Activated CD8-positive, alpha-beta T cell treated with anti-CD3 and anti-CD28 coated beads for 36 hours (primary cell): ENCODE results near the gene COL8A2. TPM values are rescaled to one million over a fixed set of nuclear protein-coding genes. Genes with fewer than 3 reads are reported as not detected.

Experiments
- ATAC-seq: fragments of 200-7000 bp; cut with Tn5 transposase; one replicate; pipeline ENCODE4 v1.10.0; 2021; ENCODE audit warnings: mild to moderate bottlenecking, moderate library complexity
- CTCF ChIA-PET: fragments of 350-600 bp; sonication (Branson Sonifier 250); formaldehyde crosslinking; loops from one replicate; lab custom pipeline; 2021; ENCODE audit warnings: antibody characterized with exemption; lab: Charles Lee
- POLR2A ChIA-PET: fragments of 350-600 bp; sonication (Branson Sonifier 250); formaldehyde crosslinking; loops from one replicate; lab custom pipeline; 2021; ENCODE audit warnings: antibody characterized with exemption; lab: Charles Lee
- DNase-seq: peaks from one replicate; pipeline ENCODE4 v3.0.0-alpha.2; 2020
- H3K27ac Mint-ChIP-seq: one replicate; pipeline ENCODE4 v1.8.0; 2021; ENCODE audit warnings: mild to moderate bottlenecking, mixed read lengths
- H3K27me3 Mint-ChIP-seq: one replicate; pipeline ENCODE4 v1.8.0; 2021; ENCODE audit warnings: mixed read lengths
- H3K36me3 Mint-ChIP-seq: one replicate; pipeline ENCODE4 v1.8.0; 2021; ENCODE audit warnings: low read depth, mixed read lengths
- H3K4me1 Mint-ChIP-seq: one replicate; pipeline ENCODE4 v1.8.0; 2021; ENCODE audit warnings: low read depth, mixed read lengths
- H3K4me3 Mint-ChIP-seq: one replicate; pipeline ENCODE4 v1.8.0; 2021; ENCODE audit warnings: mild to moderate bottlenecking, moderate library complexity, mixed read lengths
- H3K9me3 Mint-ChIP-seq: one replicate; pipeline ENCODE4 v1.8.0; 2021; ENCODE audit warnings: mixed read lengths
- intact Hi-C: fragments of 100-400 bp; cut with micrococcal nuclease; formaldehyde crosslinking; loops from one replicate; pipeline ENCODE4 v1.10.0; 2022
- total RNA-seq, 2 experiments: library from RNA; stranded (reverse); gene quantifications; one replicate each; pipeline ENCODE4 v1.2.3, GENCODE V29; 2021
- TF ChIP-seq, protein P1 (sequence below): fragments of 200-600 bp; IDR thresholded peaks from one replicate; pipeline ENCODE4 v1.8.0; 2022; ENCODE audit warnings: antibody characterized with exemption, mild to moderate bottlenecking

Gene COL8A2
- total RNA-seq, 2 experiments from 2014 or later = 0.83 to 0.85 TPM

DNA sequence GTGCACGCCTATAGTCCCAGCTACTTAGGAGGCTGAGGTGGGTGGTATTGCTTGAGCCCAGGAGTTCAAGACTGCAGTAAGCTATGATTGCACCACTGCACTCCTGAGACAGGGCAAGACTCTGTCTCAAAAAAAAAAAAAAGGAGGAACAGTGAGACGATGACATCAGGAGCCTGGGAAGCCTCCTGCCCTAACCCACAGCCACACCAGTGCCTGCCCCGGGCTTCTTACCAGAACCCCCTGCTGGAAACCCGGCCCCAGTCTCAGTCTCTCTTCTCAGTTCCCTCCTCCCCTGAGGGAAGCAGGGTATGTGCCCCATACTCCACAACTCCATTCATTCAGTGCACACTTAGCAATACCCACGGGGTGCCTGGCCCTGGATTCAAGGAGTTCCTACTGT lies 9.1 kb downstream of the COL8A2 start:
- Mint-ChIP-seq H3K4me1 (peaks cover 11% of the 10 kb centered on the region), H3K36me3 (no peaks in the 10 kb centered on the region), H3K27ac (no peak overlapping the region), H3K4me3 (no peak overlapping the region), H3K9me3 (no peaks in the 10 kb centered on the region), H3K27me3 (no peaks in the 10 kb centered on the region)
- intact Hi-C loops = no loop called here
- no peak for DNase-seq
- ChIA-PET CTCF (interaction anchor here (1.3 to 2.0 kb wide), 3 partner anchors 10 to 18 kb away, joined by 4 to 12 read pairs (median 6); no protein-coding TSS in a partner anchor), POLR2A (interaction anchor here (0.9 kb wide), 1 partner anchor 62 kb away, joined by 3 read pairs; no protein-coding TSS in a partner anchor)
- ATAC-seq = no peak
- TF ChIP-seq, protein P1, sequence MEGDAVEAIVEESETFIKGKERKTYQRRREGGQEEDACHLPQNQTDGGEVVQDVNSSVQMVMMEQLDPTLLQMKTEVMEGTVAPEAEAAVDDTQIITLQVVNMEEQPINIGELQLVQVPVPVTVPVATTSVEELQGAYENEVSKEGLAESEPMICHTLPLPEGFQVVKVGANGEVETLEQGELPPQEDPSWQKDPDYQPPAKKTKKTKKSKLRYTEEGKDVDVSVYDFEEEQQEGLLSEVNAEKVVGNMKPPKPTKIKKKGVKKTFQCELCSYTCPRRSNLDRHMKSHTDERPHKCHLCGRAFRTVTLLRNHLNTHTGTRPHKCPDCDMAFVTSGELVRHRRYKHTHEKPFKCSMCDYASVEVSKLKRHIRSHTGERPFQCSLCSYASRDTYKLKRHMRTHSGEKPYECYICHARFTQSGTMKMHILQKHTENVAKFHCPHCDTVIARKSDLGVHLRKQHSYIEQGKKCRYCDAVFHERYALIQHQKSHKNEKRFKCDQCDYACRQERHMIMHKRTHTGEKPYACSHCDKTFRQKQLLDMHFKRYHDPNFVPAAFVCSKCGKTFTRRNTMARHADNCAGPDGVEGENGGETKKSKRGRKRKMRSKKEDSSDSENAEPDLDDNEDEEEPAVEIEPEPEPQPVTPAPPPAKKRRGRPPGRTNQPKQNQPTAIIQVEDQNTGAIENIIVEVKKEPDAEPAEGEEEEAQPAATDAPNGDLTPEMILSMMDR = no peak

DNA sequence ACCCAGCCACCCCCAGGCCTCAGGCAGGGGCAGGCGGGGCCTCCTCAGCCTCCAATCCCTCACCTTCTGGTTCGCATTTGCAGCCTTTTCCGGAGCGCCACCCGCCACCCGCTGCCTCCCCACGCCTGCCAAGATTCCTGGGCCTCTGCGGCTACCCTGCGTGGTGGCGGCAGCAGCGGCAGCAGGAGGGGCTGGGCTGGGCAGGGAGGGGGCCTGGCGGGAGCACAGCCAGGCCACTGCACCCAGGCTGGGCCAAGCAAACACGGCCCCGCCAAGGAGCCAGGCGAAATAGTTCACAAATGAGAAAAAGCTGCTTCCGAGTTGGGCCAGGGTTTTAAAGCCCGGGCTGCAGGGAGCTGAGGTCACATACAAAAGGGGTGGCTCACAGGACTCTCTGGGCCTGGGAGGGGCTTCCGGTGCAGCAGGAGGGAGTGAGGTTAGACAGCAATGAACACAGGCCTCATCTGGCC lies 9.8 kb downstream of the COL8A2 start:
- TF ChIP-seq, protein P1 = no peak
- no peak overlapping the region for H3K27ac Mint-ChIP-seq
- ChIA-PET POLR2A (interaction anchor here (0.9 kb wide), 1 partner anchor 61 kb away, joined by 3 read pairs; no protein-coding TSS in a partner anchor), CTCF (interaction anchor here (1.8 kb wide), 1 partner anchor 19 kb away, joined by 6 read pairs; no protein-coding TSS in a partner anchor)
- H3K4me1 Mint-ChIP-seq = peaks cover 15% of the 10 kb centered on the region
- H3K9me3 Mint-ChIP-seq = no peaks in the 10 kb centered on the region
- intact Hi-C loops = no loop called here
- no peak for ATAC-seq
- no peak overlapping the region for H3K4me3 Mint-ChIP-seq
- no peak for DNase-seq
- no peaks in the 10 kb centered on the region for H3K27me3 Mint-ChIP-seq
- H3K36me3 Mint-ChIP-seq = no peaks in the 10 kb centered on the region

DNA sequence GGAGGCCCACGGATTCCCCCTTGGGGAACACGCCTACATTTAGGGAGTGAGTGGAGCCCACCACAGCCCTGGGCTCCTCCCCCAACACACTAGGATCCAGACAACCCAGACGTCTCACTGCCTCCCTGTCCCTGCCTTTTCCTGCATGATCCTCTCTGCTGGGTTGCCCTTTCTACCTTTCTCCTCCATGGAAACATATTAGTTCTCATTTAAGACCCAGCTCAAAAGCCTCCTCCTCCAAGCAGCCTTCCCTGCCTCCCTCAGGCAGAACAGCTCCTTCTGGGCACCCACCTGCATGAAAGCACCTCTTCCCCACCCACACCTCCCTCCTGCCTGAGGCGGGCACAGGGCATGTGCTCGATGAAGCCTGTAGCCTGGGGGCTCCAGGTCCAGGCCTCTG lies 10.7 kb downstream of the COL8A2 start:
- no peaks in the 10 kb centered on the region for H3K36me3 Mint-ChIP-seq
- ChIA-PET CTCF (interaction anchor here (1.8 kb wide), 1 partner anchor 20 kb away, joined by 6 read pairs; no protein-coding TSS in a partner anchor), POLR2A (no interaction called here)
- H3K4me1 Mint-ChIP-seq = peaks cover 20% of the 10 kb centered on the region
- ATAC-seq (no peak), DNase-seq (no peak)
- TF ChIP-seq, protein P1 = no peak
- no peaks in the 10 kb centered on the region for H3K27me3 Mint-ChIP-seq
- no peak overlapping the region for H3K27ac Mint-ChIP-seq
- H3K4me3 Mint-ChIP-seq = no peak overlapping the region
- no peaks in the 10 kb centered on the region for H3K9me3 Mint-ChIP-seq
- intact Hi-C loops = no loop called here

DNA sequence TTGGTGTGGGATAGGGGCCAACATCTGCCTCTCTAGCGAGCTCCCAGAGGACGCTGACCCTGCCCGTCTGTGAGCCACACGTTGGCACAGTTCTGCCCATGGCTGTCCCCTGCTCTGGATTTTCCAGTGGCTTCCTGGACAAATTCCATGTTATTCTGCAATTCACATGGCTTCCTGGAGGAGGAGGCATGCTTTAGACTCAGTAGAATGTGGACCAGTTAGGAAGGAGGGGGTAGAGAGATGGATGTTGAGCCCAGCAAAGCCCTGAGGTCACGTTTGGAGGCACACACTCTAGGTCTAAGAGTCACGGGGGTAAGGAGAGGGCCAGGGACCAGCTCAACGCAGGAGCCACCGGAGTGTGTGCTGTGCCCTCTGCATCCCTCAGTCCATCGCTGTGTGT lies 12.2 kb downstream of the COL8A2 start:
- DNase-seq (no peak), ATAC-seq (no peak)
- CTCF ChIA-PET = interaction anchor here (2.6 kb wide), 1 partner anchor 22 kb away, joined by 7 read pairs; no protein-coding TSS in a partner anchor
- intact Hi-C loops = no loop called here
- no peaks in the 10 kb centered on the region for H3K27me3 Mint-ChIP-seq
- H3K27ac Mint-ChIP-seq = no peak overlapping the region
- POLR2A ChIA-PET = no interaction called here
- no peaks in the 10 kb centered on the region for H3K9me3 Mint-ChIP-seq
- no peaks in the 10 kb centered on the region for H3K36me3 Mint-ChIP-seq
- peaks cover 33% of the 10 kb centered on the region for H3K4me1 Mint-ChIP-seq
- TF ChIP-seq, protein P1 = no peak
- H3K4me3 Mint-ChIP-seq = no peak overlapping the region

DNA sequence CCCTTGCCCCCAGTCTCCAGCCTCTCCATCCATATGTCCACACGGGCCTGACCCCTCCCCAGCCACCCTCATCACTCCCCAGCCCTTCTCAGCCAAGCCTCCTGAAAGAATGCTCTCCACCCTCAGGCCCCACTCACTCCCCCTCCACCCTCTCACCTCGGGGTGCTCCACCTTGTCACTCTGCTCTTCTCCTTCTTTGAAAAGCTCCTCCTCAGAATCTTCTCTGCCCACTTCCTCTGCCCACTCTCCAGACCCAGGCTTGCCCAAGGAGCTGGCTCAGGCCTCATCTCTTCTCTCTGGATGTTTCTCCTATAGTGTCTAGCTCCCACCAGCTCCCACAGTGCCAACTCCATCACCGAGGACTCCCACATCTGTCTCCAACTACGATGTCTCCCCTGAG lies 13.9 kb downstream of the COL8A2 start:
- Mint-ChIP-seq H3K9me3 (no peaks in the 10 kb centered on the region), H3K27me3 (no peaks in the 10 kb centered on the region), H3K4me1 (peaks cover 34% of the 10 kb centered on the region), H3K36me3 (no peaks in the 10 kb centered on the region), H3K27ac (no peak overlapping the region), H3K4me3 (no peak overlapping the region)
- POLR2A ChIA-PET = interaction anchor here (0.6 kb wide), 1 partner anchor 23 kb away, joined by 5 read pairs; no protein-coding TSS in a partner anchor
- TF ChIP-seq, protein P1 = no peak
- DNase-seq (no peak), ATAC-seq (no peak)
- CTCF ChIA-PET = interaction anchor here (1.3 to 2.6 kb wide), 2 partner anchors 11 to 23 kb away, joined by 4 to 7 read pairs; no protein-coding TSS in a partner anchor
- intact Hi-C loops = no loop called here
